Measurements from ENCODE around the gene GRK1.
"Not testable (repeated sequence)": the region's sequence is repeated elsewhere in the genome, so short reads cannot be mapped to it uniquely, and the experiment has no call there.

GRK1 gene

GRCh38 chr13:113745059-113745458 lies 78.0 kb downstream of the GRK1 start:
- no peak for TF ChIP-seq CTCF (IDR thresholded peaks at IDR 0.05; ENCODE audit: low read depth, low read length)
- DNase-seq: no peak
- H3K9me3 ChIP-seq: no peaks in the 10 kb centered on the region
- peaks cover 22% of the 10 kb centered on the region for H3K4me1 ChIP-seq
- H3K27me3 ChIP-seq: no peaks in the 10 kb centered on the region
- H3K4me3 ChIP-seq (ENCODE audit: low read depth, low read length): no peak overlapping the region
- no peaks in the 10 kb centered on the region for H3K36me3 ChIP-seq

DNA sequence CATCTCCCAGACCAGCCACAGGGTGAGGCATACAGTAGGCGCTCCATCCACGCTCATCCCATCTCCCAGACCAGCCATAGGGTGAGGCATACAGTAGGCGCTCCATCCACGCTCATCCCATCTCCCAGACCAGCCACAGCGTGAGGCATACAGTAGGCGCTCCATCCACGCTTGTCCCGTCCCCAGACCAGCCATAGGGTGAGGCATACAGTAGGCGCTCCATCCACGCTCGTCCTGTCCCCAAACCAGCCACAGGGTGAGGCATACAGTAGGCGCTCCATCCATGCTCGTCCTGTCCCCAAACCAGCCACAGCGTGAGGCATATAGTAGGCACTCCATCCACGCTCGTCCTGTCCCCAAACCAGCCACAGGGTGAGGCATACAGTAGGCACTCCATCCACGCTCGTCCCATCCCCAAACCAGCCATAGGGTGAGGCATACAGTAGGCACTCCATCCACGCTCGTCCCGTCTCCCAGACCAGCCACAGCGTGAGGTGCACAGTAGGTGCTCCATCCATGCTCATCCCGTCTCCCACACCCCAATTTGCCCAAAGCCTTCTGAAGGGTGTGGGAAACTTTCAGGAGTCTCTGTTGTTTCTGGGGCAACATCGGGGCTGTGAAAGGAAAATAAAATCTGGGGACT lies 78.6 kb downstream of the GRK1 start:
- H3K9me3 ChIP-seq; DNase-seq; H3K36me3 ChIP-seq; H3K4me3 ChIP-seq (ENCODE audit: low read depth, low read length); H3K27me3 ChIP-seq: not testable (repeated sequence)
- H3K4me1 ChIP-seq: peaks cover 22% of the 10 kb centered on the region

DNA sequence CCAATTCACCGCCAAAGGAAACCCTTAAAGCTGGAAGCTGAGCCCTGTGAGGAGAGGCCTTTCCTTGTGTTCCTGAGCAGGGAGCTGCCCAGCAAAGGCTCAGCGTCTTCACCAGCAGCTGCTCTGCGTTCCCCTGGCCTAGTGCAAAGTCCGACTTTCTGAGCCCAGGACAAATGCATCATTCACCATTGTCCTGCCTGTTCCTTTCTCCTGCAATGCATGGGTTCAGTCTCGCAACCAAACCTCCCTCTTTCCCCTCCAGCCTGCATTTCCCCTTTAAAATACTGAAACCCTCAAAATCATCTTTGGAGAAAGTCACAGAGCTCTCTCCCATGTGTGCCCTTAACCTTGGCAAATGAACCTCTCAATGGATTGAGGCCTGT lies 79.1 kb downstream of the GRK1 start:
- Histone ChIP-seq H3K27me3 (no peaks in the 10 kb centered on the region), H3K4me3 (ENCODE audit: low read depth, low read length) (peak overlapping the region; percentile 15; the same call in 1 of the 2 replicates), H3K4me1 (peaks cover 22% of the 10 kb centered on the region), H3K9me3 (no peaks in the 10 kb centered on the region), H3K36me3 (no peaks in the 10 kb centered on the region)
- peak; percentile 30 for DNase-seq
- TF ChIP-seq CTCF (IDR thresholded peaks at IDR 0.05; ENCODE audit: low read depth, low read length): no peak

DNA sequence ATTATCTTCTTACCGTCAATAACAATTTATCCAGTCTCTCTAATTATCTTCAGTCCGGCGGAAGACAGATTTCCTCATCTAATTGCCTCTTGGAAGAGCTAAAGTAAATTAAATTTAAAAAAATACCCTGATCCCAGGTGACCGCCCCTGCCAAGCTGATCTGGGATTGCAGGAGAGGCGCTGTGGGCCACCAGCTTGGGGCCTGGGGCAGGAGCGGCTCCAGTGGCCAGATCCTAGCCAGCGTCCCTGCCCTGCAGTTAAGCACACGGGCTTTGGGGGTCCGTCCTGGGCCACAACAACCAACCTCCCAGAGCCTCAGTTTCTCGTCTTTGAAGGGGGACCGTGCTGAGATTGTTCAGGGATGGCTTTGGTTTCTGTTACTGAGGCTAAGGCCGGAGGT lies 79.7 kb downstream of the GRK1 start:
- peaks cover 22% of the 10 kb centered on the region for H3K4me1 ChIP-seq
- peak; percentile 6; the same call in 1 of the 2 replicates for TF ChIP-seq CTCF (IDR thresholded peaks at IDR 0.05; ENCODE audit: low read depth, low read length)
- H3K4me3 ChIP-seq (ENCODE audit: low read depth, low read length): peak overlapping the region; percentile 8; the same call in 1 of the 2 replicates
- no peaks in the 10 kb centered on the region for H3K36me3 ChIP-seq
- DNase-seq: peak; percentile 50
- H3K9me3 ChIP-seq: no peaks in the 10 kb centered on the region
- no peaks in the 10 kb centered on the region for H3K27me3 ChIP-seq

DNA sequence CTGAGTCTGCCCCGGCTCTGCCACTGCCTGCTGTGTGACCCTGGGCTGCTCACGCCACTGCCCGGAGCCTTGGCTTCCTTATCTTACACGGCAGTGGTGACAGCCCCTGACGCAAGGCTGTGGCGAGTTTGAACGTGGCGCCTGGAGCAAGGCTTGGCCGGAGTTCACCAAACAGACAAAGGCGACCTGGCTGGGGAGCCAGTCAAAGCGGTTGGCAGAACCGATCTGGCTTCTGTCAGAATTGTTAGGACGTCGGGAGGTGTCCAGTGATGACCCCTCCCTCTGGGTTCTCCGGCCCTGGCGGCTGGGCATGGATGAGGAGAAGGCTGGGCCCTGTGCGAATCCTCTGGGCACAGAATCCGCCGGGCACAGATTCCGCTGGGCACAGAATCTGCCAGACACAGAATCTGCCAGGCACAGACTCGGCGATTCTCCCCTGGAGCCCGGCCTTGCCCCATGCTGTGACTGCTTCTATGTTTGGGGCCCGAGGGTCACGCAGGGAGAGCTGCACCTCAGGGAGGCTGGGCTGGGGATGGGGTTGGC lies 80.3 kb downstream of the GRK1 start:
- H3K4me3 ChIP-seq (ENCODE audit: low read depth, low read length): no peak overlapping the region; the same call in 1 of the 2 replicates
- DNase-seq: peak; percentile 37
- H3K27me3 ChIP-seq: no peaks in the 10 kb centered on the region
- TF ChIP-seq CTCF (IDR thresholded peaks at IDR 0.05; ENCODE audit: low read depth, low read length): no peak
- H3K9me3 ChIP-seq: no peaks in the 10 kb centered on the region
- H3K4me1 ChIP-seq: peaks cover 17% of the 10 kb centered on the region
- no peaks in the 10 kb centered on the region for H3K36me3 ChIP-seq

DNA sequence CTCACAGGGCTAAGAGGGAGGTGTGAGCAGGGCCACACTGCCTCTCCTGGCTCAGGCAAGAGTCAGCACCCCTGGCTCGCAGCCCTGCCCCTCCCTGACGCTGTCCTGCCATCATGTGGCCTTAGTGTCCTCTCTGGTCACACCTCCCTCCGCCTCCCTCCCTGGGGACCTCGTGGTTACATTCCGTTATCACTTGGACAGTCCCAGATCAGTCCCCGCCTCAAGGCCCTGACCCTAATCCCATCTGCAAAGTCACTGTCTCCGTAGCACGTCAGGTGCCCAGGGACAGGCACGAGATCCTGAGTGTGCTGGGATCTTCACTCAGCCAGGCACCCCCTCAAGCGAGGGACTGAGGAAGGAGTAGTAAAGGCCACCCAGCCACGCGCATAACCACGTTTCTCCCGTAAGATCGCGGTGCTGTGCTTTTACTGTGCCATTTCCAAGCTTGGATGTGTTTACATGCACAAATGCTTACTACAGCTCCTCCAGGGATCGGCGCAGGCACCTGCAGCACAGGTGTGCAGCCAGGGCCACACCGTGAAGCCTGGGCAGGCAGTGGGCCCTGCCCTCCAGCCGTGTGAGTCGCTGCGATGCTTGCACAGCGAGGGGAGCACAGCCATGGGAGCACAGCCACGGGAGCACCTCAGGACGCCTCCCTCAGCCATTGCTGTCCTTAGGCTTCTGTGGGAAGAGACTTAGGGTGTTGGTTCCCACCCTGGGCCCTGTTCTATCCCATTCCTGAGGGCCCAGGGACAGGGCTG lies 81.3 kb downstream of the GRK1 start:
- Histone ChIP-seq H3K4me1 (peaks cover 13% of the 10 kb centered on the region), H3K27me3 (no peaks in the 10 kb centered on the region), H3K4me3 (ENCODE audit: low read depth, low read length) (no peak overlapping the region), H3K9me3 (no peaks in the 10 kb centered on the region), H3K36me3 (no peaks in the 10 kb centered on the region)
- TF ChIP-seq CTCF (IDR thresholded peaks at IDR 0.05; ENCODE audit: low read depth, low read length): no peak
- DNase-seq: peak; percentile 13
